A673 (cell line): ENCODE data around the gene PCDHA6.

Experiments used
- CTCF ChIP-seq: fragments of 300-800, 200-600 bp; sonication (generic); conservative IDR thresholded peaks from 2 replicates; pipeline ENCODE4 v1.5.1; 2017; ENCODE audit warnings: low read depth, mild to moderate bottlenecking, antibody characterized with exemption, low read length, moderate library complexity, mixed read lengths
- EZH2 ChIP-seq: fragments of 200-600 bp; sonication (generic); IDR thresholded peaks from 2 replicates; pipeline ENCODE4 v1.6.1; 2017; ENCODE audit warnings: borderline replicate concordance, low read depth, mild to moderate bottlenecking, mixed read lengths, antibody characterized with exemption, low read length; ENCODE audit not compliant: poor library complexity, severe bottlenecking

GRCh38 chr5:140833993-140834392 lies 6.2 kb downstream of the PCDHA6 start, which contains the start of gene PCDHA7:
- TF ChIP-seq CTCF = peak; percentile 50; the same call in 1 of the 2 replicates
- TF ChIP-seq EZH2 = no peak
